Kidney (tissue), 14 donors: ENCODE data around the gene SYNGR1. TPM values are rescaled to one million over a fixed set of nuclear protein-coding genes. Genes with fewer than 3 reads are reported as not detected.

Experiments
- DNase-seq, 5 donors: peaks; one replicate each; pipeline ENCODE4 v3.0.0-alpha.2; 2013 to 2020
- FAIRE-seq: peaks from 2 replicates; lab custom pipeline; 2012; peaks lifted over from hg19 to GRCh38; lab: Jason Lieb, UNC
- H3K27ac ChIP-seq, 2 donors: one replicate each; pipeline ENCODE4 v1.7.0; 2013; ENCODE audit warnings: low read depth in 2 of 2, low read length in 2 of 2, inconsistent platforms in 1 of 2
- H3K27me3 ChIP-seq: one replicate; pipeline ENCODE4 v1.7.1; 2013; ENCODE audit warnings: low read length, inconsistent platforms; ENCODE audit not compliant: control insufficient read depth, insufficient read depth
- H3K36me3 ChIP-seq, 3 donors: one replicate each; pipeline versions ENCODE4 v1.7.0 to v1.7.1; 2013; ENCODE audit warnings: low read length in 3 of 3, control low read depth in 1 of 3, inconsistent platforms in 1 of 3; ENCODE audit not compliant: insufficient read depth in 3 of 3, control insufficient read depth in 2 of 3
- H3K4me1 ChIP-seq, 3 donors: one replicate each; pipeline versions ENCODE4 v1.7.0 to v1.7.1; 2013; ENCODE audit warnings: low read length in 3 of 3, inconsistent platforms in 1 of 3, low read depth in 1 of 3; ENCODE audit not compliant: control insufficient read depth in 2 of 3, insufficient read depth in 2 of 3
- H3K4me3 ChIP-seq, 3 donors: one replicate each; pipeline versions ENCODE4 v1.7.0 to v1.8.1; 2013; ENCODE audit warnings: low read length in 3 of 3, control low read depth in 1 of 3, inconsistent platforms in 1 of 3
- H3K9ac ChIP-seq, 3 donors: one replicate each; pipeline versions ENCODE4 v1.7.0 to v1.7.1; 2013; ENCODE audit warnings: low read length in 3 of 3, control low read depth in 1 of 3, inconsistent platforms in 1 of 3
- H3K9me3 ChIP-seq, 3 donors: one replicate each; pipeline versions ENCODE4 v1.7.0 to v1.7.1; 2013; ENCODE audit warnings: low read length in 3 of 3, control low read depth in 1 of 3, inconsistent platforms in 1 of 3; ENCODE audit not compliant: control insufficient read depth in 2 of 3, insufficient read depth in 1 of 3
- CTCF ChIP-seq: IDR thresholded peaks from 3 replicates; pipeline ENCODE4 v1.5.1; 2012; ENCODE audit warnings: mild to moderate bottlenecking, moderate library complexity, borderline replicate concordance; ENCODE audit not compliant: insufficient read depth; ENCODE audit errors: extremely low read depth
- intact Hi-C: fragments of 100-400 bp; cut with DNase I; formaldehyde crosslinking; loops from one replicate; pipeline ENCODE4 v1.11.1; 2022
- polyA plus RNA-seq: library from polyadenylated mRNA; stranded (reverse); fragments of 350-450 nt; fragmentation: Illumina TruSeq; extraction: RNeasy Lipid Tissue Mini Kit (QIAGEN cat#74804); gene quantifications from one replicate; pipeline ENCODE4 v1.2.3, GENCODE V29; 2014; ENCODE audit warnings: low read depth, low replicate concordance; ENCODE audit not compliant: insufficient read depth
- total RNA-seq: library from RNA; stranded (reverse); fragmentation: NEBNext Ultra II Directional; extraction: Animal tissue kit (Norgen Biotek cat#: 25700); gene quantifications from one replicate; pipeline ENCODE4 v1.2.1, GENCODE V29; 2021
- donor health status: control.
- donor health status: control.
- donor health status: control.
- donor health status: control.
- donor health status: control.
- donor health status: DM: yes; HTN: yes; CAD: no.
- donor health status: Normal renal cell carcinoma (clear cell type).

The SYNGR1 gene
- total and polyA plus RNA-seq, 2 donors from 2014 or later = 21.5 to 43.0 TPM

- no peak overlapping the region for H3K27ac ChIP-seq
- no peak overlapping the region for H3K9ac ChIP-seq
- H3K27me3 ChIP-seq = no peaks in the 10 kb centered on the region
- peaks cover 0 to 3% (median 0%) of the 10 kb centered on the region in 3 donors for H3K9me3 ChIP-seq
- H3K4me1 ChIP-seq = no peaks in the 10 kb centered on the region
- H3K36me3 ChIP-seq = no peaks in the 10 kb centered on the region
- TF ChIP-seq CTCF = no peak
- no peak overlapping the region for H3K4me3 ChIP-seq
- FAIRE-seq (no peak), DNase-seq (no peak)
- intact Hi-C loops = no loop called here
These were observed 25.9 kb downstream of the SYNGR1 start for GRCh38 chr22:39375646-39376045.

- no peaks in the 10 kb centered on the region for H3K9me3 ChIP-seq
- DNase-seq (no peak), FAIRE-seq (no peak)
- no peaks in the 10 kb centered on the region for H3K27me3 ChIP-seq
- H3K36me3 ChIP-seq = no peaks in the 10 kb centered on the region
- TF ChIP-seq CTCF = no peak
- no peak overlapping the region for H3K27ac ChIP-seq
- no peak overlapping the region for H3K9ac ChIP-seq
- intact Hi-C loops = no loop called here
- H3K4me3 ChIP-seq = no peak overlapping the region
- no peaks in the 10 kb centered on the region for H3K4me1 ChIP-seq
These were observed 30.3 kb downstream of the SYNGR1 start for GRCh38 chr22:39379756-39380730.

GRCh38 chr22:39381009-39381755 is 31.4 kb downstream of the SYNGR1 start:
- no peaks in the 10 kb centered on the region for H3K27me3 ChIP-seq
- no peaks in the 10 kb centered on the region for H3K9me3 ChIP-seq
- intact Hi-C loops = no loop called here
- no peaks in the 10 kb centered on the region for H3K4me1 ChIP-seq
- no peak for FAIRE-seq
- no peak for DNase-seq
- no peak for TF ChIP-seq CTCF
- H3K9ac ChIP-seq = no peak overlapping the region
- no peak overlapping the region for H3K4me3 ChIP-seq
- H3K36me3 ChIP-seq = no peaks in the 10 kb centered on the region
- no peak overlapping the region for H3K27ac ChIP-seq
